Activated naive CD4-positive, alpha-beta T cell treated with anti-CD3 and anti-CD28 coated beads for 36 hours (primary cell): ENCODE data around the gene IPCEF1. TPM values are rescaled to one million over a fixed set of nuclear protein-coding genes. Genes with fewer than 3 reads are reported as not detected.
A peak's percentile ranks its signal among the peaks of the same experiment; 100 is the strongest.
"Not testable (repeated sequence)": the region's sequence is repeated elsewhere in the genome, so short reads cannot be mapped to it uniquely, and the experiment has no call there.

Experiments used
- CTCF ChIA-PET: fragments of 350-600 bp; sonication (Branson Sonifier 250); formaldehyde crosslinking; loops from one replicate; lab custom pipeline; 2021; ENCODE audit warnings: antibody characterized with exemption; lab: Charles Lee
- DNase-seq: peaks from one replicate; pipeline ENCODE4 v3.0.0-alpha.2; 2020
- H3K27ac Mint-ChIP-seq: one replicate; pipeline ENCODE4 v1.8.0; 2021; ENCODE audit warnings: mild to moderate bottlenecking, mixed read lengths
- H3K27me3 Mint-ChIP-seq: one replicate; pipeline ENCODE4 v1.8.0; 2021; ENCODE audit warnings: low read depth, mixed read lengths
- H3K36me3 Mint-ChIP-seq: one replicate; pipeline ENCODE4 v1.8.0; 2021; ENCODE audit warnings: low read depth, mixed read lengths
- H3K4me1 Mint-ChIP-seq: one replicate; pipeline ENCODE4 v1.8.0; 2021; ENCODE audit warnings: low read depth, mixed read lengths
- H3K4me3 Mint-ChIP-seq: one replicate; pipeline ENCODE4 v1.8.0; 2021; ENCODE audit warnings: mild to moderate bottlenecking, moderate library complexity, mixed read lengths
- H3K9me3 Mint-ChIP-seq: one replicate; pipeline ENCODE4 v1.8.0; 2021; ENCODE audit warnings: mixed read lengths
- intact Hi-C: fragments of 100-400 bp; cut with micrococcal nuclease; formaldehyde crosslinking; loops from one replicate; pipeline ENCODE4 v1.15.1; 2023
- total RNA-seq, 2 experiments: library from RNA; stranded (reverse); gene quantifications; one replicate each; pipeline ENCODE4 v1.2.3, GENCODE V29; 2021

Gene IPCEF1
- total RNA-seq, 2 experiments from 2014 or later, result 24.4 to 25.2 TPM

- CTCF ChIA-PET, result no interaction called here
- no peaks in the 10 kb centered on the region for H3K36me3 Mint-ChIP-seq
- peaks cover 38% of the 10 kb centered on the region for H3K4me1 Mint-ChIP-seq
- peak; percentile 83 for DNase-seq
- intact Hi-C loops, result loop anchor here (1.0 to 5.0 kb wide), 6 partner anchors 51 to 1351 kb away; partner anchors contain the start of gene MTRF1L
- no peak overlapping the region for H3K27ac Mint-ChIP-seq
- H3K9me3 Mint-ChIP-seq, result no peaks in the 10 kb centered on the region
- H3K27me3 Mint-ChIP-seq, result peaks cover 25% of the 10 kb centered on the region
- no peak overlapping the region for H3K4me3 Mint-ChIP-seq
These were observed 3.6 kb downstream of the IPCEF1 start for GRCh38 chr6:154352898-154353585.

GRCh38 chr6:154350293-154350692, 6.3 kb downstream of the IPCEF1 start:
- H3K4me3 Mint-ChIP-seq, result no peak overlapping the region
- no peaks in the 10 kb centered on the region for H3K36me3 Mint-ChIP-seq
- H3K4me1 Mint-ChIP-seq, result peaks cover 24% of the 10 kb centered on the region
- intact Hi-C loops, result loop anchor here (5.0 kb wide), 1 partner anchor 1348 kb away; the partner anchor contains the start of gene MTRF1L
- peaks cover 7% of the 10 kb centered on the region for H3K9me3 Mint-ChIP-seq
- CTCF ChIA-PET, result interaction anchor here (0.7 to 1.0 kb wide), 2 partner anchors 19 to 27 kb away, joined by 3 to 4 read pairs; no protein-coding TSS in a partner anchor
- peaks cover 15% of the 10 kb centered on the region for H3K27me3 Mint-ChIP-seq
- DNase-seq, result no peak
- H3K27ac Mint-ChIP-seq, result no peak overlapping the region

GRCh38 chr6:154347981-154348380, 8.6 kb downstream of the IPCEF1 start:
- Mint-ChIP-seq H3K27ac (no peak overlapping the region), H3K9me3 (peaks cover 7% of the 10 kb centered on the region), H3K36me3 (no peaks in the 10 kb centered on the region), H3K4me1 (peaks cover 9% of the 10 kb centered on the region), H3K27me3 (peaks cover 12% of the 10 kb centered on the region), H3K4me3 (no peak overlapping the region)
- CTCF ChIA-PET, result interaction anchor here (1.2 kb wide), 1 partner anchor 22 kb away, joined by 4 read pairs; no protein-coding TSS in a partner anchor
- intact Hi-C loops, result no loop called here
- no peak for DNase-seq

DNA sequence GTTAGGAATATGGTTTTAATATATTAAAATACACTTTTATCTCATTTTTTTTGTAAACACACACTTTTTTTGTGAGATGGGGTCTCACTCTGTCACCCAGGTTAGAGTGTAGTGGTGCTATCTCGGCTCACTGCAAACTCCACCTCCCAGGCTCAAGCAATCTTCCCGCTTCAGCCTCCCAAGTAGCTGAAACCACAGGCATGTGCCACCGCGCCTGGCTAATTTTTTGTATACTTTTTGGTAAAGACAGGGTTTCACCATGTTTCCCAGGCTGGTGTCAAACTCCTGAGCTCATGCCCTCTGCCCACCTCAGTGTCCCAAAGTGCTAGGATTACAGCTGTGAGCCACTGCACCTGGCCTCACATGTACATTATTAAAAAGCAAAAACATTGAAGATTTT, 10.8 kb downstream of the IPCEF1 start:
- Mint-ChIP-seq H3K36me3 (no peaks in the 10 kb centered on the region), H3K9me3 (peaks cover 7% of the 10 kb centered on the region)

DNA sequence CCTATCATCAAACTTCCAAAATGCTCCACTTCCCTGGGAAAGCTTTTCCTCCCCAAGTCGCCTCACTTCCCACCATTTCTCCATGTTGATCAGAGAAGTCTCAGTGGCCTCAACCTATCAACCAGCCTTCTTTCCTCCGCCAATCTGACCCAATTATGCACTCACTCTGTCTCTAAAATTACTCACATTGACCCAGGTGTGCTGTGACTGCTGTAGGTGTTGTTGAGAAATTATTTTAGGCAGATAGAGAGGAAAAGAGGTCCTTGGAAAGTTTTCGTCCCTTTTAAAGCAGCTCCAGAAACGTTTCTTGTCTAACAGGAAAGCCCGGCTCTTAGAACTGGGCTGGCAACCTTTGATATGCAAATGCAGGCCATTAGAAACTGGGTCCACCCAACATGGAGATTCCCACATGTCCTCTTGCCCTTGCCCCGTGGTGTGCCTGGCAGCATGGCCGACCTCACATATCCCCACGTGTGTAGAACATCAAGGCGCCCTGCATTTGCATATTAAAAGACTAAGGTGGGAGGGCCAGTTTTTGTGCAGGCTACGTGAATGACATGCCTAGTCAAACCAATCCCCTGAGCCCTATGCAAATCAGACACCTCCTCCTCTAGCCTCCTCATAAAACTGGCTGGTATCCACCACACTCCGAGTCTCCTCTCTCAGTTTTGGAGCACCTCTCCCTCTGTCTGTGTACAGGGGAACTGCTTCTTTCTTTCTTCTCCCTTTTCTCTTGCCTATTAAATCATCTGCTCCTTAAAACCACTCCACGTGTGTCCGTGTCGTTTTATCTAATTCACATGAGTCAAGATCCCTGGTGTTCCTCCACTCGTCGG, 12.9 kb downstream of the IPCEF1 start:
- no peak overlapping the region for H3K4me3 Mint-ChIP-seq
- CTCF ChIA-PET, result no interaction called here
- H3K4me1 Mint-ChIP-seq, result no peaks in the 10 kb centered on the region
- no peaks in the 10 kb centered on the region for H3K27me3 Mint-ChIP-seq
- intact Hi-C loops, result no loop called here
- no peaks in the 10 kb centered on the region for H3K36me3 Mint-ChIP-seq
- no peak overlapping the region for H3K27ac Mint-ChIP-seq
- H3K9me3 Mint-ChIP-seq, result peaks cover 7% of the 10 kb centered on the region
- no peak for DNase-seq

More for the DNA sequence above, 10.8 kb downstream of the IPCEF1 start:
- H3K27ac Mint-ChIP-seq, result no peak overlapping the region
- H3K27me3 Mint-ChIP-seq, result peaks cover 3% of the 10 kb centered on the region
- H3K4me1 Mint-ChIP-seq, result no peaks in the 10 kb centered on the region
- no peak for DNase-seq
- H3K4me3 Mint-ChIP-seq, result no peak overlapping the region
- intact Hi-C loops, result no loop called here
- CTCF ChIA-PET, result interaction anchor here (1.5 kb wide), 1 partner anchor 69 kb away, joined by 4 read pairs; no protein-coding TSS in a partner anchor

GRCh38 chr6:154341871-154342270, 14.7 kb downstream of the IPCEF1 start:
- no peak for DNase-seq
- intact Hi-C loops, result no loop called here
- H3K9me3 Mint-ChIP-seq, result peaks cover 6% of the 10 kb centered on the region
- no peak overlapping the region for H3K4me3 Mint-ChIP-seq
- H3K36me3 Mint-ChIP-seq, result no peaks in the 10 kb centered on the region
- no peaks in the 10 kb centered on the region for H3K4me1 Mint-ChIP-seq
- no peak overlapping the region for H3K27ac Mint-ChIP-seq
- CTCF ChIA-PET, result interaction anchor here (0.9 to 1.3 kb wide), 3 partner anchors 16 to 55 kb away, joined by 3 read pairs; no protein-coding TSS in a partner anchor
- H3K27me3 Mint-ChIP-seq, result no peaks in the 10 kb centered on the region

- Mint-ChIP-seq H3K27ac (no peak overlapping the region), H3K27me3 (no peaks in the 10 kb centered on the region), H3K4me1 (no peaks in the 10 kb centered on the region), H3K9me3 (peaks cover under 1% of the 10 kb centered on the region), H3K36me3 (no peaks in the 10 kb centered on the region), H3K4me3 (no peak overlapping the region)
- intact Hi-C loops, result no loop called here
- no peak for DNase-seq
- CTCF ChIA-PET, result no interaction called here
These were observed 15.3 kb downstream of the IPCEF1 start for GRCh38 chr6:154341336-154341735.

DNA sequence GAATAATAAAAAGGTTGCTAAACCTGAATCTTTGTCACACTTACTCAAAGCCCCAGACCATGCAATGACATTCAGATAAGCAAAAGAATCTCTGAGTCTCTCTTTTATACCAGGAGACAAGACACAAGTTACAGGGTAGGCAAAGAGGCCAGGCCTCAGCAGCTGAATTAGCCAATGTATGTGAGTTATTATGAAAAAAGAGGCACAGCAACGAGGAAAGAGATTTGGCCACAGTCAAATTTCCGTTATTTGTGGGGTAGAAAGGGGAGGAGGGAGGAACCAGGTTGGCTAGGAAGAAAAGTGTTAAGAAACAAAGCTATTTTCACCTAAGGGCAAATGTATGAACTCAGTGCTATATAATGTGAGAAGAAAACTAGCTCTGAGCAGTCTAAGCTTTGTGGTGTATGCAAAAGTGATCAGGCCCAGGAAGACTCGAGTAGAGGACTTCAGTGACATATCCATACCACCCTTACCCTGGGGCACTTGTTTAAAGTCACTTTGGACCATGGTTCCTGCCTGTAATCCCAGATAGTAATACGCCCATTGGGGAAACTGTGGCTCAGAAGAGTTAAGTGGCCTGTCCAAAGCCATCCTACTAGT, 19.1 kb downstream of the IPCEF1 start:
- Mint-ChIP-seq H3K4me3 (no peak overlapping the region), H3K4me1 (no peaks in the 10 kb centered on the region), H3K27me3 (no peaks in the 10 kb centered on the region), H3K9me3 (no peaks in the 10 kb centered on the region), H3K36me3 (no peaks in the 10 kb centered on the region), H3K27ac (no peak overlapping the region)
- DNase-seq, result no peak
- CTCF ChIA-PET, result interaction anchor here (1.1 kb wide), 1 partner anchor 8 kb away, joined by 3 read pairs; no protein-coding TSS in a partner anchor
- intact Hi-C loops, result no loop called here

- intact Hi-C loops, CTCF ChIA-PET, H3K4me3 Mint-ChIP-seq, H3K27ac Mint-ChIP-seq, H3K27me3 Mint-ChIP-seq, H3K4me1 Mint-ChIP-seq, H3K36me3 Mint-ChIP-seq, H3K9me3 Mint-ChIP-seq, DNase-seq: not testable (repeated sequence)
These were observed 22.5 kb downstream of the IPCEF1 start for GRCh38 chr6:154334147-154334546.

GRCh38 chr6:154331750-154332149, 24.9 kb downstream of the IPCEF1 start:
- CTCF ChIA-PET, result no interaction called here
- Mint-ChIP-seq H3K9me3 (peaks cover 2% of the 10 kb centered on the region), H3K27ac (no peak overlapping the region), H3K4me1 (peaks cover 5% of the 10 kb centered on the region), H3K27me3 (no peaks in the 10 kb centered on the region), H3K36me3 (no peaks in the 10 kb centered on the region), H3K4me3 (no peak overlapping the region)
- DNase-seq, result no peak
- intact Hi-C loops, result no loop called here

- CTCF ChIA-PET, result interaction anchor here (0.7 to 1.6 kb wide), 5 partner anchors 8 to 179 kb away, joined by 3 to 10 read pairs (median 4); no protein-coding TSS in a partner anchor
- Mint-ChIP-seq H3K27me3 (no peaks in the 10 kb centered on the region), H3K9me3 (peaks cover 2% of the 10 kb centered on the region), H3K4me3 (no peak overlapping the region), H3K36me3 (no peaks in the 10 kb centered on the region), H3K4me1 (peaks cover 5% of the 10 kb centered on the region), H3K27ac (no peak overlapping the region)
- intact Hi-C loops, result no loop called here
- no peak for DNase-seq
These were observed 27.0 kb downstream of the IPCEF1 start for GRCh38 chr6:154329350-154330170.
